Glutamatergic neuron (in vitro differentiated cells): Measurements from ENCODE around the gene TAX1BP1. TPM values are rescaled to one million over a fixed set of nuclear protein-coding genes. Genes with fewer than 3 reads are reported as not detected.
"Not testable (repeated sequence)": the region's sequence is repeated elsewhere in the genome, so short reads cannot be mapped to it uniquely, and the experiment has no call there.

ENCODE experiments used
- DNase-seq: peaks from one replicate; pipeline ENCODE4 v3.0.0; 2022
- H3K27ac Mint-ChIP-seq: one replicate; pipeline ENCODE4 v1.8.0; 2020; ENCODE audit warnings: mild to moderate bottlenecking, mixed read lengths, inconsistent platforms; ENCODE audit not compliant: unreplicated experiment
- H3K27me3 Mint-ChIP-seq: one replicate; pipeline ENCODE4 v1.8.0; 2020; ENCODE audit warnings: mild to moderate bottlenecking, moderate library complexity, mixed read lengths, inconsistent platforms; ENCODE audit not compliant: unreplicated experiment
- H3K36me3 Mint-ChIP-seq: one replicate; pipeline ENCODE4 v1.8.0; 2020; ENCODE audit warnings: mild to moderate bottlenecking, mixed read lengths, inconsistent platforms; ENCODE audit not compliant: unreplicated experiment
- H3K4me1 Mint-ChIP-seq: one replicate; pipeline ENCODE4 v1.8.0; 2020; ENCODE audit warnings: mild to moderate bottlenecking, low read depth, mixed read lengths, inconsistent platforms; ENCODE audit not compliant: unreplicated experiment
- H3K4me3 Mint-ChIP-seq: one replicate; pipeline ENCODE4 v1.8.0; 2020; ENCODE audit warnings: mild to moderate bottlenecking, mixed read lengths, inconsistent platforms; ENCODE audit not compliant: unreplicated experiment
- H3K9me3 Mint-ChIP-seq: one replicate; pipeline ENCODE4 v1.8.0; 2020; ENCODE audit warnings: mild to moderate bottlenecking, moderate library complexity, mixed read lengths, inconsistent platforms; ENCODE audit not compliant: unreplicated experiment
- total RNA-seq: library from RNA; stranded (reverse); fragmentation: NEBNext Ultra II Directional; extraction: Animal tissue kit (Norgen Biotek cat#: 25700); gene quantifications from one replicate; pipeline ENCODE4 v1.2.1, GENCODE V29; 2021; ENCODE audit not compliant: unreplicated experiment
- TF ChIP-seq, protein P1 (sequence below): fragments of 200-600 bp; sonication (generic); IDR thresholded peaks from one replicate; pipeline ENCODE4 v1.5.0; 2021; ENCODE audit not compliant: partially characterized antibody, unreplicated experiment

The TAX1BP1 gene
- total RNA-seq, 1 donor from 2014 or later = 103 TPM

DNA sequence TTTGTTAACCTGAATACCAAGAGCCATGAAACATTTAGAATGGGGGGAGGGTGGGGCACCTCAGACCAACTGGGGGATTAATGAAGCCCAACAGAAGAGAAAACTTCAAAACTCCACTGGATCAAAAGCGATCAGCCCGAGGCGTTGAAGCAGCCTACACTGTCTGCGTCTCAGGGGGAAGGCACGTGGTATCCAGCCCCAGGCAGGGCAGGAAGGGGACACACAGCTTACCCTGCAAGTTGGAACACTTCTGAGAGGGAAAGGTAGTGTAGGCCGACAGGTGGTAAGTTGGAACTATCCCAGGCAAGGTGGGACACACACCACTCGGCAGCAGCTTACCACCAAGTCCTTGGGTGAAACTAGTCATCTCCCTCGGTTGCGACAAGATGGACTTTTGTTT is 102.9 kb downstream of the TAX1BP1 start:
- no peaks in the 10 kb centered on the region for H3K27me3 Mint-ChIP-seq
- H3K36me3 Mint-ChIP-seq = peaks cover 8% of the 10 kb centered on the region
- H3K27ac Mint-ChIP-seq = no peak overlapping the region
- no peak overlapping the region for H3K4me3 Mint-ChIP-seq
- H3K9me3 Mint-ChIP-seq = peaks cover 2% of the 10 kb centered on the region
- peaks cover 21% of the 10 kb centered on the region for H3K4me1 Mint-ChIP-seq
- TF ChIP-seq, protein P1, sequence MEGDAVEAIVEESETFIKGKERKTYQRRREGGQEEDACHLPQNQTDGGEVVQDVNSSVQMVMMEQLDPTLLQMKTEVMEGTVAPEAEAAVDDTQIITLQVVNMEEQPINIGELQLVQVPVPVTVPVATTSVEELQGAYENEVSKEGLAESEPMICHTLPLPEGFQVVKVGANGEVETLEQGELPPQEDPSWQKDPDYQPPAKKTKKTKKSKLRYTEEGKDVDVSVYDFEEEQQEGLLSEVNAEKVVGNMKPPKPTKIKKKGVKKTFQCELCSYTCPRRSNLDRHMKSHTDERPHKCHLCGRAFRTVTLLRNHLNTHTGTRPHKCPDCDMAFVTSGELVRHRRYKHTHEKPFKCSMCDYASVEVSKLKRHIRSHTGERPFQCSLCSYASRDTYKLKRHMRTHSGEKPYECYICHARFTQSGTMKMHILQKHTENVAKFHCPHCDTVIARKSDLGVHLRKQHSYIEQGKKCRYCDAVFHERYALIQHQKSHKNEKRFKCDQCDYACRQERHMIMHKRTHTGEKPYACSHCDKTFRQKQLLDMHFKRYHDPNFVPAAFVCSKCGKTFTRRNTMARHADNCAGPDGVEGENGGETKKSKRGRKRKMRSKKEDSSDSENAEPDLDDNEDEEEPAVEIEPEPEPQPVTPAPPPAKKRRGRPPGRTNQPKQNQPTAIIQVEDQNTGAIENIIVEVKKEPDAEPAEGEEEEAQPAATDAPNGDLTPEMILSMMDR = no peak
- no peak for DNase-seq

DNA sequence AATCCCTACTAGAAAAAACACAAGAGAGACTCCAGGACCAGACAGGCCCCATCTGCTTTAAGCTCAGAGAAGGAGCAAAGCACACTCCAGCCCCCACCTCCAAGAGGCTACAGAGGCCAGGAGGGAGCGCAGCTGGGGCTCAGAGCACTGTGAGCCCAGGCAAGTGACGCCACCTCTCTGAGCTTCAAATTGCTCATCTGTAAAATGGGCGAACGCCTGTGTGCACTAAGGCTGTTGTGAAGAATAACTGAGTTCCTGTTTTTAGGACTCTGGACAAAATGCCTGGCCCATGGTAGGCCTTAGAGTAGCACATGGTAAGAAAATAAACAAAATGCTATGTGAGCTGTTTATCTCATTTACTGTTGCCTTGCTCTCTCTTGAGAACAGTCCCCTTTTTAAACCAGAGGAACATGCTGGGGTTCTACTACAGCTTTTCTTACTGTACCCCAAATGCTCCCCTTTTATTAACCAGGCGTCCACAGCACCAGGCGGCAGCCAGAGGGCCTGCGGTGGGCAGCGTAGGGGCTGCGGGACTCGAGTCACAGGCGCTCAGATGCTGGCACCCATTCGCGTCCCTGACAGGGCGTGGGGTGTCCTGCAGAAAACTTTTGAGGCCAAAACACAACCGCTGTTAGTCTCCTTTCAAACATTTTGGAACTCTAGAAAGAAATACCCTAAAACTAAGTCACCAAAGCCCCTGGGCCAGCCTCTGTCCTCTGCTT is 103.8 kb downstream of the TAX1BP1 start:
- DNase-seq = no peak
- peaks cover 19% of the 10 kb centered on the region for H3K4me1 Mint-ChIP-seq
- H3K27me3 Mint-ChIP-seq = no peaks in the 10 kb centered on the region
- TF ChIP-seq, protein P1 = no peak
- H3K36me3 Mint-ChIP-seq = peaks cover 4% of the 10 kb centered on the region
- H3K9me3 Mint-ChIP-seq = peaks cover 2% of the 10 kb centered on the region
- no peak overlapping the region for H3K27ac Mint-ChIP-seq
- no peak overlapping the region for H3K4me3 Mint-ChIP-seq

DNA sequence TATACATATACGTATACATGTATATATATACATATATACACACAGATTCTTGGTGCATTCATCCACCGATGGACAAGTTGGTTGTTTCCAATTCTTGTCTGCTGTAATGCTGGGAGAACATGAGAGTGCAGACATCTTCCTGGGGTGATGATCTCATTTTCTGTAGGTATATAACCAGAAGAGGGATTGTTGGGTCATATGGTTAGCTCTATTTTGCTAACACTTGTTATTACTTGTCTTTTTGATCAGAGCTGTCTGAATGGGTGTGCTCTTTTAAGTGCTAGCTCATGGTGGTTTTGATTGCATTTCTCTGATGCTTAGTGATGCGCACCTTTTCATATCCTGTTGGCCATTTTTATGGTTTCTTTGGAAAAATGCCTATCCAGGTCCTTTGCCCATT is 106.4 kb downstream of the TAX1BP1 start:
- no peak for DNase-seq
- H3K27ac Mint-ChIP-seq = no peak overlapping the region
- no peaks in the 10 kb centered on the region for H3K9me3 Mint-ChIP-seq
- H3K4me3 Mint-ChIP-seq = no peak overlapping the region
- H3K27me3 Mint-ChIP-seq = peaks cover 2% of the 10 kb centered on the region
- peaks cover 8% of the 10 kb centered on the region for H3K4me1 Mint-ChIP-seq
- peaks cover 4% of the 10 kb centered on the region for H3K36me3 Mint-ChIP-seq
- TF ChIP-seq, protein P1 = no peak

DNA sequence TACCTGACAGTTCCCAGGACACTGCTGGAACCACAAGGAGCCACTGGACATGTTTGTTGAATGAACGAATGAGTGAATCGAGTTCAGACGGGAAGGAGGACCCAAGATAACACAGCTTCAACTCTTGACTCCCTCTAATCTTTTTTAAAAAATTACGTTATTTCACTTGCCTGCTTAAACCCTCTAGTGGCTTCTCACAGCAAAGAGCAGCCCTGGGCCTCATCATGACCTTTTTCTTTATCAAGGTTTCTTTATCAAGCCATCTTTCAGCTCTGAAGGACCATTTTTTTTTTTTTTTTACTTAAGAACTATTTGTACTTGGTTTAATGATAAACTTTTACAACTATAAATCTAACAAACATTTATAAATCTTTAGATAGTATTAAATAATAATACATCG is 110.6 kb downstream of the TAX1BP1 start:
- TF ChIP-seq, protein P1 = no peak
- H3K9me3 Mint-ChIP-seq = peaks cover 4% of the 10 kb centered on the region
- H3K27ac Mint-ChIP-seq = no peak overlapping the region
- H3K4me1 Mint-ChIP-seq = no peaks in the 10 kb centered on the region
- DNase-seq = no peak
- H3K4me3 Mint-ChIP-seq = no peak overlapping the region
- peaks cover 12% of the 10 kb centered on the region for H3K36me3 Mint-ChIP-seq
- peaks cover 4% of the 10 kb centered on the region for H3K27me3 Mint-ChIP-seq

DNA sequence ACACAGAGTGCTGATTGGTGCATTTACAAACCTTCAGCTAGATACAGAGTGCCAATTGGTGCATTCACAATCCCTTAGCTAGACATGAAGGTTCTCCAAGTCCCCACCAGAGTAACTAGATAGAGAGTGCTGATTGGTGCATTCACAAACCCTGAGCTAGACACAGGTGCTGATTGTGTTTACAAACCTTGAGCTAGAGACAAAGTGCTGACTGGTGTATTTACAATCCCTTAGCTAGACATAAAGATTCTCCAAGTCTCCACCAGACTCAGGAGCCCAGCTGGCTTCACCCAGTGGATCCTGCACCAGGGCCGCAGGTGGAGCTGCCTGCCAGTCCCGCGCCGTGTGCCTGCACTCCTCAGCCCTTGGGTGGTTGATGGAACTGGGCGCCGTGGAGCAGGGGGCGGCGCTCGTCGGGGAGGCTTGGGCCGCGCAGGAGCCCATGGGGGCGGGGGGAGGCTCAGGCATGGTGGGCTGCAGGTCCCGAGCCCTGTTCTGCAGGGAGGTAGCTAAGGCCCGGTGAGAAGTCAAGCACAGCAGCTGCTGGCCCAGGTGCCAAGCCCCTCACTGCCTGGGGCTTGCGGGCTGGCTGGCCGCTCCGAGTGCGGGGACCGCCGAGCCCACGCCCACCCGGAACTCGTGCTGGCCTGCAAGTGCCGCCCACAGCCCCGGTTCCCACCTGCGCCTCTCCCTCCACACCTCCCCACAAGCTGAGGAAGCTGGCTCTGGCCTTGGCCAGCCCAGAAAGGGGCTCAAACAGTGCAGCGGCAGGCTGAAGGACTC is 116.9 kb downstream of the TAX1BP1 start:
- H3K36me3 Mint-ChIP-seq = peaks cover 20% of the 10 kb centered on the region
- not testable (repeated sequence) for H3K9me3 Mint-ChIP-seq, H3K27me3 Mint-ChIP-seq, H3K4me1 Mint-ChIP-seq, H3K27ac Mint-ChIP-seq, DNase-seq, H3K4me3 Mint-ChIP-seq
